Osteoblast (primary cell): ENCODE results near the gene CNOT1. TPM values are rescaled to one million over a fixed set of nuclear protein-coding genes. Genes with fewer than 3 reads are reported as not detected.

Source experiments
- DNase-seq: peaks from one replicate; pipeline ENCODE4 v3.0.0; 2011; ENCODE audit warnings: low spot score, mixed read lengths; ENCODE audit not compliant: insufficient read length; ENCODE audit errors: missing footprints
- H2AFZ ChIP-seq: 2 replicates; pipeline ENCODE4 v1.6.0; 2011; ENCODE audit warnings: mild to moderate bottlenecking, low read length
- H3K27ac ChIP-seq: 2 replicates; pipeline ENCODE4 v1.5.1; 2011; ENCODE audit warnings: mild to moderate bottlenecking, low read depth, low read length, moderate library complexity
- H3K27me3 ChIP-seq: 2 replicates; pipeline ENCODE4 v1.6.0; 2012; ENCODE audit warnings: mild to moderate bottlenecking, control low read depth, inconsistent platforms, low read length, moderate library complexity; ENCODE audit not compliant: insufficient read depth
- H3K36me3 ChIP-seq: 2 replicates; pipeline ENCODE4 v1.5.1; 2011; ENCODE audit warnings: mild to moderate bottlenecking, low read length, control low read depth, moderate library complexity; ENCODE audit not compliant: insufficient read depth
- H3K4me1 ChIP-seq: 2 replicates; pipeline ENCODE4 v1.5.1; 2011; ENCODE audit warnings: mild to moderate bottlenecking, low read length, control low read depth, moderate library complexity; ENCODE audit not compliant: insufficient read depth
- H3K4me2 ChIP-seq: 2 replicates; pipeline ENCODE4 v1.6.0; 2011; ENCODE audit warnings: mild to moderate bottlenecking, low read length; ENCODE audit not compliant: insufficient read depth
- H3K4me3 ChIP-seq: fragments of 200-600 bp; sonication (generic); 3 replicates; pipeline ENCODE4 v1.5.1; 2012; ENCODE audit warnings: mild to moderate bottlenecking, low read length, inconsistent platforms; ENCODE audit not compliant: insufficient read depth
- H3K79me2 ChIP-seq: 2 replicates; pipeline ENCODE4 v1.6.0; 2012; ENCODE audit warnings: mild to moderate bottlenecking, low read length, control low read depth, inconsistent platforms; ENCODE audit not compliant: insufficient read depth
- H3K9me3 ChIP-seq: 2 replicates; pipeline ENCODE4 v1.5.1; 2011; ENCODE audit warnings: low read depth, low read length, control low read depth
- H4K20me1 ChIP-seq: 2 replicates; pipeline ENCODE4 v1.6.0; 2012; ENCODE audit warnings: mild to moderate bottlenecking, low read length, control low read depth; ENCODE audit not compliant: insufficient read depth
- CTCF ChIP-seq: IDR thresholded peaks from 2 replicates; pipeline ENCODE4 v1.5.1; 2011; ENCODE audit warnings: mild to moderate bottlenecking, low read depth, low read length, moderate library complexity; ENCODE audit errors: extremely low read depth
- total RNA-seq: library from RNA; depleted of rRNA; stranded (reverse); fragments of >200 nt; gene quantifications from 2 replicates; pipeline ENCODE4 v1.2.3, GENCODE V29; 2012

The CNOT1 gene
- total RNA-seq, 1 donor: 122 TPM

DNA sequence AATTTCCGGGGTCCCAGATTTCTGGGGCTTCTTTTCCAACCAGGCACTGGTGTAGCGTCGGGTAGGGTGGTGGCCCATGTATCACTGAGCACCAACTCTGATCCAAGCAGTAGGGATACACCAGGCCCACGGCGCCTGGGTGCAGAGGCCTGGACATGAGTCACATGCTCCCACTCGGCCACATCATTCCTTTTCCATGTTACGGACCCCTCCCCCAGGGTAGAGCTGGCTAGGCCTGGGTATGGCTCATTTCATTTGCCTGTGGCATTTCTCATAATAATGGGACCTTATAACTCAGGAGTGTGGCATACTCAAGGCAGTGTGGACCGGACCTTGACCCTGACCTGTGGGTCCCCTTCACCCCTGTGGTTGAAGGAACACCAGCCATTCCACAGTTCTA lies 147.7 kb downstream of the CNOT1 start:
- Histone ChIP-seq H3K4me2 (no peak overlapping the region), H2AFZ (no peak overlapping the region), H4K20me1 (no peaks in the 10 kb centered on the region), H3K79me2 (no peaks in the 10 kb centered on the region), H3K27ac (no peak overlapping the region), H3K9me3 (no peaks in the 10 kb centered on the region), H3K27me3 (no peaks in the 10 kb centered on the region), H3K36me3 (no peaks in the 10 kb centered on the region), H3K4me3 (no peak overlapping the region), H3K4me1 (no peaks in the 10 kb centered on the region)
- peak; percentile 50 for DNase-seq
- TF ChIP-seq CTCF: no peak

DNA sequence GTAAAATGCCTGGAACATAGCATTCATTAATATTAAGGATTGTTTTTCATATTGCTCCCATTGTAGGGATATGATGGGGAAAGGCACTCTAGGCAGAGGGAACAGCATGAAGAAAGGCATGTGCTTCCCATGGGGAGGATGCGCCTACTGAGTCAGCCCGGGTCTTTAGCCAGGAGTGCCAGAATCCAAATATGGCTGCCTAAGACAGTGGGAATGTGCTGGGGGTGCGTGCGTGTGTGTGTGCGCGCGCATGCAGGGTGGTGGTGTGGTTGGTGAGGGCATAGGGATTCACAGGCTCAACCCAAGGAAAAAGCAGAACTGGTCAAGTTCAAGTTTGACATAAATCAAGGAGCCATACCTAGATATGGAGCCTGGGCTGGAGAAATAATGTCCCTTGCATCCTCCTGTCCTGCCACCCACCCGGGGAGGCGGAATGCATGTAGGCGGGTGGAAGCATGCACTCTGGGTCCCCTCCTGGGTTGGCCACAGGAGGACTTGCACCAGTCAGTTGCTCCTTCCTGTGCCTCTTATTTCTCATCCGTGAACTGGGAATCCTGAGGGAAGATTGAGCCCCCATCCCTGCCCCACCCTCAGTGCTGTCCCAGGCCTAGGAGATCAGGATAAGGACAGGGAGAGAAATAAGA lies 148.3 kb downstream of the CNOT1 start:
- no peak overlapping the region for H3K27ac ChIP-seq
- no peaks in the 10 kb centered on the region for H3K4me1 ChIP-seq
- no peak overlapping the region for H2AFZ ChIP-seq
- DNase-seq: peak; percentile 68
- no peaks in the 10 kb centered on the region for H4K20me1 ChIP-seq
- no peak for TF ChIP-seq CTCF
- H3K9me3 ChIP-seq: no peaks in the 10 kb centered on the region
- H3K36me3 ChIP-seq: no peaks in the 10 kb centered on the region
- H3K27me3 ChIP-seq: no peaks in the 10 kb centered on the region
- H3K4me2 ChIP-seq: no peak overlapping the region
- no peaks in the 10 kb centered on the region for H3K79me2 ChIP-seq
- H3K4me3 ChIP-seq: no peak overlapping the region

DNA sequence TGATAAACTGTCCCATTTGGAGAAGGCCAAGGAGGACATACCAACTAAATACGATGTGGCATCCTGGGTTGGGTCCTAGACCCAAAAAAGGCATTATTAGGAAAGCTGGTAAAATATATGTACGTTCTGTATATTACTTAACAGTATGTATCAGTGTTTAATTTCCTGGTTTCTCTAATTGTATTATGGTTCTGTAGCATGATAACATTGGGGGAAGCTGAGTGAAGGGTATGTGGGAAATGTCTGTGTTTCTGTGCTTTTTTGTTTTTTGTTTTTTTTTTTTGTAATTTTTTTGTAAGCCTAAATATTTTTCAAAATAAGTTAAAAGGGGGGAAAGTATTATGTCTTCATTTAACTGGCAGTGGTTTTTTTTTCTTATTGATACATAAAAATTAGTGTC lies 151.2 kb downstream of the CNOT1 start:
- H3K79me2 ChIP-seq: no peaks in the 10 kb centered on the region
- DNase-seq: no peak
- no peaks in the 10 kb centered on the region for H3K36me3 ChIP-seq
- H3K4me3 ChIP-seq: no peak overlapping the region
- no peaks in the 10 kb centered on the region for H4K20me1 ChIP-seq
- H3K4me2 ChIP-seq: no peak overlapping the region
- no peak overlapping the region for H2AFZ ChIP-seq
- H3K9me3 ChIP-seq: no peaks in the 10 kb centered on the region
- H3K4me1 ChIP-seq: no peaks in the 10 kb centered on the region
- no peak overlapping the region for H3K27ac ChIP-seq
- TF ChIP-seq CTCF: no peak
- H3K27me3 ChIP-seq: peaks cover 9% of the 10 kb centered on the region

DNA sequence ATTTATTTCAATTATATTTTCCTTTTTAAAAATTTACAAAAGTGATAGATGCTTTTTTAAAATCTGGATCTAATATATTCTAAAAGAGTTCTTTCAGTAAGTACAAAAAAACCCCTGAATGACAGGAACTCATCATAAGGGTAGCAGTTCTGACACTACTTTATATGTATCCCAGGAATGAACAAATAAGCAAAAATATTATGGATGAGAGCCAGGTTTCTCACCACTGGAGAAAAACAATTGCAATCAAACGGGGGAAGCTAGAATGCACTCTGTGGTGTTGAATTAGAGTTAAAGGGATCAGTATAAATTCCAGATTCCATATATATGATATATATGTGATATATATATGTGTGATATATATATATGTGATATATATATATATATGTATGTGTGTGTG lies 152.8 kb downstream of the CNOT1 start:
- TF ChIP-seq CTCF: no peak
- no peak overlapping the region for H2AFZ ChIP-seq
- no peak for DNase-seq

More for the DNA sequence above, 152.8 kb downstream of the CNOT1 start:
- no peaks in the 10 kb centered on the region for H3K36me3 ChIP-seq
- H3K4me2 ChIP-seq: no peak overlapping the region
- no peaks in the 10 kb centered on the region for H3K4me1 ChIP-seq
- no peaks in the 10 kb centered on the region for H4K20me1 ChIP-seq
- H3K27ac ChIP-seq: no peak overlapping the region
- no peak overlapping the region for H3K4me3 ChIP-seq
- H3K27me3 ChIP-seq: peaks cover 9% of the 10 kb centered on the region
- H3K9me3 ChIP-seq: no peaks in the 10 kb centered on the region
- H3K79me2 ChIP-seq: no peaks in the 10 kb centered on the region
